ENCODE results near the gene FIBP.

The FIBP gene

DNA sequence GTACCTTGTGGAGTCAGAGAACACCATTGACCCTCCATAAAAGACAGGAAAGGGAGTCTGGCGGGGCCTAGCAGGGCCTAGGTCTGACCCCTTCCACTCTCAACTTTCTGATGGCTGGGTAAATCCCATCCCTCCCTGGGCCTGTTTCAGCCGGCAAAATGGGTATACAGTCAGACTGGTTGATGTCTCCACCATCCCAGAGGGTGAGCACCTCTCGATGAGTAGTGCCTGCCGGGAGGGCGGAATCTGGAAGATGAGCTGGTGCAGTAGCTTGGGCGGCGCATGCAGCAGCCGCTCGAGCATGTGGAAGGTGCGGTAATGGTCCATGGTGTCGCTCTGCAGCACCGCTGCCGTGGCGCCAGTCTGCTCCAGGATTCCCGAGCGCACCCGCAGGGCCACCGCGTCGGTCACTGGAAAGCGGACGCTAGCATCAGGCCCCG lies 528 bp downstream of the FIBP start:
- no peak for DNase-seq

DNA sequence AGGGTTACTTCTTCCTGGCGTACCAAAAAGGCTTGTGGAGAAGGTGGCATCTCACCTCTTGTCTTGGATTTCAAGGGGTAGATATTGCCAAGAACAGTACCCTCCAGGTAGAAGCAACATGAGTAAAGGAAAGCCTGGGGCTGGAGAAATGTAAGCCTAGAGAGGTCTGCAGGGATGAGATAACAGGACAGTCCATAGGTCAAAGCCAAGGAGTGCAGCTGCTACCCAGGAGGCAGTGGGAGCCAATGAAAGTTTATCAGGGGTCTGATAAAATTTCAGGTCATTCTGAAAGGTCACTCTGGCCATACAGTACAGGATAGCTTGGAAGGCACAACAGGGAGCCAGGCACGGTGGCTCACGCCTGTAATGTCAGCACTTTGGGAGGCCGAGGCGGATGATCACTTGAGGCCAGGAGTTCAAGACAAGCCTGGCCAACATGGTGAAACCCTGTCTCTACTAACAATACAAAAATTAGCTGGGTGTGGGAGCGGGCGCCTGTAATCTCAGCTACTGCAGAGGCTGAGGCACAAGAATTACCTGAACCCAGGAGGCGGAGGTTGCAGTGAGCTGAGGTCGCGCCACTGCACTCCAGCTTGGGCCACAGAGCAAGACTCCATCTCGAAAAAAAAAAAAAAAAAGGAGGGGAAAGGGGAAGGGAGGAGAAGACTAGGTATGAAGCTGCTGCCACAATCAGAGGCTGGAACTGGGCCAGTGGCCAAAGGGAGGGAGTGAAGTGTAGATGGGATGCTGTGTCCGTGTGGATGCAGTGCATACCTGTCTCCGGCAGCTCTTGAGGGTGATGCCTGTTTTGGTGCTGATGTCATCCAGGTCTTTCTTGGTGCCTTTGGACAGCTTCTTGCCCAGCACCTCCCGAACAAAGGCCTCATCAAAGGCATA lies 1.2 kb downstream of the FIBP start:
- DNase-seq = no peak

DNA sequence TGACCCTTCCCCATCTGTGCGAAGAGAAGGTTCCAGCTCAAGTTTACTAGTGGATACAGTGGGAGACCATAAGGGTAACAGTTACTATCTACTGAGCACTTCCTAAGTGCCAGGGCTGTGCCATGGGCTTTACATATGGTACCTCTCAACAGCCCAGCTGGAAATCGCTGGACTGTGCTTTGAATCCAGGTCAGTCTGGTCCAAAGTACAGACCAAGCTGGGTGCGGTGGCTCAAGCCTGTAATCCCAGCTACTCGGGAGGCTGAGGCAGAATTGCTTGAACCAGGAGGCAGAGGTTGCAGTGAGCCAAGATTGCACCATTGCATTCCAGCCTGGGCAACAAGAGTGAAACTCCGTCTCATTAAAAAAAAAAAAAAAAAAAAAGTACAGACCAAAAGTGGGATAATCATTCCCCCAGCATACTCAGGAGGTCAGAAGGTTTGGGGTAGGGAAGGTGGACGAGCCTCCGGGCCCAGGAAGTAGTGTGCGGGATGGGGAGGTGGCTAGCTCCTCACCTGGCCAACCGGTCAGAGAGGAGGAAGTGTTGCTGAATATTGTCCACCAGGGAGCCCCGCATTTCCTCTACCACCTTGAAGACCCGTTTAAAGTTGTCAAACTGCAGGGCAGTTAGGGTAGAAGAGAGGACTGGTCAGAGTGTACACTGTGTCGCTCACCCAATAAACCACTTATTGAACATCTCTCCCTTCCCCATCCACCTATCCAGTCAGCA lies 2.3 kb downstream of the FIBP start:
- DNase-seq = no peak

DNA sequence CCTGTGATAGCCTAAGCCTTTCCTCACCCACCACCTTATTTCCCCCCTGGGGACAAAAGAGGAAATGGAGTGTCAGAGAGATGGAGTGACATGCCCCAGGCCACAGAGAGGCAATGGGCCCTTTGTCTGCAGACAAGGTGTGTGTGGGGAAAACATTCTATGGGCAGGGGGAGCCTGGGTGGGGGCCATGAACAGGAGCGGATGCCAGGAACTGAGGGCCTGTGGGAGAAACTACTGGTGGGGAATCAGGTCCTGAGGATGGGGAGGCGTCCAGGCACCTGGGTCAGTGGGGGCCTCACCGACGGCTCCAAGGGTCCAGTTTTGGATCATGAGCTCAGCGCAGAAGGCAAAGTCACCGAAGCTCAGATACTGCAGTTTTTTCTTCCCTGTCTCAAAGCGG lies 3.0 kb downstream of the FIBP start:
- DNase-seq = no peak

DNA sequence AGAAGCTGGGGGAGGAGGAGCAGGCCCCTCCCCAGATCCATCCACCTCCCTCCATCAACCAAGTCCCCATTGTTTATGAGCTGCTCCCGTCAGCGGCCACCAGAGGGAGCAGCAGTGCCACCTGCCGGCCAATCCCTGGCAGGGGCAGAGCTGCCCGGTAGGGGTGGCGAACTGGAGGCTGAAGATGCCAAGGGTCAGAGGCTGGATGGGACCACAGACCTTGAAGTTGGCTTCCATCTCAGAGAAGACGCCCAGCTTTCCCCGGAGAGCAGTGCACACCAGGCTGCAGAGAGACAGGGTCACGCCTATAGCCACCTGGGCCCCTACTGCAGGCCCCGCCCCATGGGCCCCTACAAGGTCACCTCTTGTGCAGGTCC lies 3.6 kb downstream of the FIBP start:
- DNase-seq = peak; percentile 80

DNA sequence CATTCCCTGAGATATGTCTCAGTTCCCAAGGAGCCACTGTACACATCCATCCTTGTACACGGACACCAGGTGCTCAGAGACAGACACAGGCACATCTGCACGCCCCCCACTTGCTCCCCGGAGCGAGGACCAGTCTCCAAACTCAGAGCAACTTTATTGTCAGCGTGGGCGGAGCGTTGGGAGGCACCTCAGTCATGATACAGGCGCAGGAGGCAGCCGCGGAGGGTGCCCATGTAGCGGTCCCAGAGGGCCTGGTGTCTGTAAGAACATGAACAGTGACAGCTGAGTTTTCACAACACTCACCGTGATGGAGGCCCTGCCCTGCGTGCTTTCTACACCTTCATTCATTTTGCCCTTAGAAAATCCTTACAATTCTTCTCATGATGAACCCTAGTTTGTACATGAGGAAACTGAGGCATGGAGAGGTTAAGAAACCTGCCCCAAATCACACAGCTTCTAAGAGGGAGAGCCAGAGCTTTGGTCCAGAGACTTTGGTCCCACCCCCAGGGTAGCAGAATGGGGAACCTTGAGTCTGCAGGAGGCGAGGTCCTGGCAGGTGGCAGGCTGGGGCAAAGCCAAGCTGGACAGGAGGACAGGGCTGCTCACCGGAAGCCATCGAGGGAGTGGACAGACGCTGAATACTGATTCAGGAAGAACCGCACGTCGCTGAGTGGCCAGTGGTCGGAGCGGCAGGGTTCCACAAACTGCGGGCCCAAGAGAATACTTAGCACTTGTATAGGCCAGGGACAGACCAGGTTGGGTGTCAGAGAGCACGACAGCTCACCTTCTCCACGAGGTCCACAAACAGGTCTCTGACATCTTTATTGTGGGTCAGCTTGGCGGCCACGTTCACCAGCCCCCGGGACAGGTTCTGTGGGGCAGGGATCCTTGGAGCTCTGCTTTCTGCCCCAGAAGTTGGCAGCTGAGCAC lies 4.2 kb downstream of the FIBP start:
- no peak for DNase-seq

DNA sequence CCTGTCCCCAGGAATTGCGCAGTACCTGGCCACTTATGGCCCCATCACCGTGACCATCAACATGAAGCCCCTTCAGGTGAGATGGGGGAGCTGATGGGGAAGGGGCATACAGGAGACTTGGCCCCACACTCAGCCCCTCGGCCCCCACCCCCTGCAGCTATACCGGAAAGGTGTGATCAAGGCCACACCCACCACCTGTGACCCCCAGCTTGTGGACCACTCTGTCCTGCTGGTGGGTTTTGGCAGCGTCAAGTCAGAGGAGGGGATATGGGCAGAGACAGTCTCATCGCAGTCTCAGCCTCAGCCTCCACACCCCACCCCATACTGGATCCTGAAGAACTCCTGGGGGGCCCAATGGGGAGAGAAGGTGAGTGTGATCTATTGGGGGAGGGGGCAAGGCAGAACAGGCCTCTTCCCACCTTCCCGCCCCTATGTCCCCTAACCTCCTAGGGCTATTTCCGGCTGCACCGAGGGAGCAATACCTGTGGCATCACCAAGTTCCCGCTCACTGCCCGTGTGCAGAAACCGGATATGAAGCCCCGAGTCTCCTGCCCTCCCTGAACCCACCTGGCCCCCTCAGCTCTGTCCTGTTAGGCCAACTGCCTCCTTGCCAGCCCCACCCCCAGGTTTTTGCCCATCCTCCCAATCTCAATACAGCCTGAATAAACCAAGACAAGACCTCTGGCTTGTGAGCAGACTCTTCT lies 5.1 kb downstream of the FIBP start:
- no peak for DNase-seq

DNA sequence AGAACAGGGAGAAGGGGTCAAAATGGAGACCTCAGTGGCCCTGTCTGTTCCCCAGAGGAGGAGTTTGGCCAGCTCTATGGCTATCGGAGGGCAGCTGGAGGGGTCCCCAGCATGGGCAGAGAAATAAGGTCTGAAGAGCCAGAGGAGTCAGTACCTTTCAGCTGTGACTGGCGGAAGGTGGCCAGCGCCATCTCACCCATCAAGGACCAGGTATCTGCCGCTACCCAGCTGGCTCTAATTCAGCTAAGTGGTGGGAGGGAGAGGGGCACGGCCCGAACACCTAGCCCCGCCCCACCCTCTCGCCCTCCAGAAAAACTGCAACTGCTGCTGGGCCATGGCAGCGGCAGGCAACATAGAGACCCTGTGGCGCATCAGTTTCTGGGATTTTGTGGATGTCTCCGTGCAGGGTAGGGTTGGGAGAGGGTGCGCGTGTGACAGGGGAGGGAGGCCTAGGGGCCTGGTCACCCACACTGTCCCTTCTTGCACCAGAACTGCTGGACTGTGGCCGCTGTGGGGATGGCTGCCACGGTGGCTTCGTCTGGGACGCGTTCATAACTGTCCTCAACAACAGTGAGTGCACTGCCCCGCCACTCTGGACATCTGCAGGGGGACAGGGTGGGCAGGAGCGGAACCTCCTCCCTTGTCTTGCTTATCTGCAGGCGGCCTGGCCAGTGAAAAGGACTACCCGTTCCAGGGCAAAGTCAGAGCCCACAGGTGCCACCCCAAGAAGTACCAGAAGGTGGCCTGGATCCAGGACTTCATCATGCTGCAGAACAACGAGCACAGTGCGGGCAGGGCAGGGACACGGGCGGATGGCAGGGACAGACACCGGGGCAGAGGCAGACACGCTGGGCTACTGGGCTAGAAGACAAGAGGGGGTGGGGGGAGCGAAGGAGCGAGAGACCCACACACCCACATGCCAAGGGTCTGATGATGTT lies 5.9 kb downstream of the FIBP start:
- no peak for DNase-seq

DNA sequence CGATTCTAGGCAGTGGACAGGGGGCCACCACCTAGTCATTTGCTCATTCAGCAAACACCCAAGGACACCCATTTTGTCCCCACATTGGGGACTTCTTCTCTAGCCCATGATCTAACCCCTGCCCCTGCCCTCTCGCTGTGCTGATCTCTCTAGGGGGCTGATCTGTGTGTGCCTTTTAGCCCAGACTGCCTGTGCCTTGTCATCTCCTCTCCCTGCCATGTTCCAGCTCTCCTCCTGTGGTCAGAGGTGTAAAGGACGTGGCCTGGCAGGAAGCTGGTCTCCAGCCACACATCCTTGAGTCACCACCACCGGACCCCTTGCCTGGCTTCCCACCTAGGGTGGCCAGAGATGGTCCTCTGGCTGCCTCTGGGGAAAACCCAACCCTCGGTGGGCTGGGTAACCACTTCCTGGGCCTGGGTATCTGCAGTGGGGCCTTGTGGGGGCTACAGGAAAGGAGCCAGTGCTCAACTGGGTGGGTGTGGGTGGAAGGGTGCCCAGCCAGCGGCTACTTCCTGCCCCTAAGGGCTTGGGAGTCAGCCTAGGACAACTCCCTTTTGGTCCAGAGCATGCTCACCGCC lies 7.3 kb downstream of the FIBP start:
- DNase-seq = no peak

DNA sequence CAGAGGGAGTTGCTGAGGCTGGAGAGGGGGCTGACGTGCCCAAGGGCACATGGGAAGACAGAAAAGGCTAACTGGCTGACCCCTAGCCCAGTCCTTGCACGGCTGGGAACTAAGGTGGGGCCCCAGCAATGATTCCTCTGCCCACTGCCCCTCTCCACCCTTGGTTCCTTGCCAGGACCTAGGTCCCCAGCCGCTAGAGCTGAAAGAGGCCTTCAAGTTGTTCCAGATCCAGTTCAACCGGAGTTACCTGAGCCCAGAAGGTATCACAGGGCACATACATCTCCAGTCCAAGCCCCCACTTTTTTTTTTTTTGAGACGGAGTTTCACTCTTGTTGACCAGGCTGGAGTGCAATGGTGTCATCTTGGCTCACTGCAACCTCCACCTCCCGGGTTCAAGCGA lies 8.2 kb downstream of the FIBP start:
- DNase-seq = no peak

DNA sequence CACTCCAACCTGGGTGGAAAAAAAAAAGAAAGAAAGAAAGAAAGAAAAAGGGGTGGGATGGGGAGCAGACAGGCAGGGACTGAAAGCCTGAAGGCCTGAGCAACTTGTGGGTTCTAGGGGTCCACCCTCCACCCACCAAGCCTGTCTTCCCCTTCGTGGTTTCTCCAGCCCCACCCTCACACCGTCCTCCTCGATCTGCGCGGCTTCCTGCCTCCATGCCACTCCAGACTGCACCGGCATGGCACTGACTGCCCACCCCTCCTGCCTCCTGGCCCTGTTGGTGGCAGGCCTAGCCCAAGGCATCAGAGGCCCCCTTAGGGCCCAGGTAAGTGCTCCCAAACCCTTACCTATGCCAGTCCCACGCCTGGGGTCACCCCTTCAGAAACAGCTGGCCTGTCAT lies 8.7 kb downstream of the FIBP start, which contains the start of gene CTSW:
CTSW (plus strand) TSS at position 221 of the 400 bp plus-strand sequence; CDS start at position 239, 18 bp downstream.
- DNase-seq = no peak

DNA sequence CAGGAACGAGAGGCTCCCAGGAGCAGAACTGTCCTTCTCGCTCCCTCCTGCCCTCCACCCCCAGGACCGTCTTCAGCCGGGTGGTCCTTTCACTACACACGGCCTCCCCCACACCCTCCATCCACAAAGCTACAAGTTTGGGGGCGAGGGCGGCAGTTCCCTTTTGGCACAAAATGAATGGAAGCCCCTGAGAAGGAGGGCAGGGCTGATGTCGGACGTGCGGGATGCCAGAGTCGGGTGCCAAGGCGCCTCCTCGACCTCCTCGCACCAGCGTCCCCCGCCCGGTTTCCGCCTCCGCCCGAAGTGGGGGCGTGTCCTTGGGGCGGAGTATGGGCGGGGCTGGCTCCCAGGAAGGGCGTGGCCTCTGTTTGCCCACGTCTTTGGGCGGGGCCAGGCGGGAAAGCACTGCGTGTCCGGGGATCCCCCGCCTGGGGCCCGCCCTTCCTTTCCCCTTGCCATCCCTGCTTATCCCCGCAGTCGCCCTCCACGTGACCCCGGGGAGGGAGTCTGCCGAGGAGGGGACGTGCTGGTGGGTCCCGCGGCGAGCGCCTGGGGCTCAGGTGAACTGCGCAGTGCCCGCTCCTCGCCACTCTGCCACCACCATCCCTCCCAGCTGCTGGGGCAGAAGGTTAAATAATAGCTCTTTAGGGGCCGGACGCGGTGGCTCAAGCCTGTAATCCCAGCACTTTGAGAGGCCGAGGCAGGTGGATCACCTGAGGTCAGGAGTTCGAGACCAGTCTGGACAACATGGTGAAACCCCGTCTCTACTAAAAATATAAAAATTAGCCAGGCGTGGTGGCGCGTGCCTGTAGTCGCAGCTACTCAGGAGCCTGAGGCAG lies 14.7 kb downstream of the FIBP start:
- DNase-seq = peak; percentile 97

DNA sequence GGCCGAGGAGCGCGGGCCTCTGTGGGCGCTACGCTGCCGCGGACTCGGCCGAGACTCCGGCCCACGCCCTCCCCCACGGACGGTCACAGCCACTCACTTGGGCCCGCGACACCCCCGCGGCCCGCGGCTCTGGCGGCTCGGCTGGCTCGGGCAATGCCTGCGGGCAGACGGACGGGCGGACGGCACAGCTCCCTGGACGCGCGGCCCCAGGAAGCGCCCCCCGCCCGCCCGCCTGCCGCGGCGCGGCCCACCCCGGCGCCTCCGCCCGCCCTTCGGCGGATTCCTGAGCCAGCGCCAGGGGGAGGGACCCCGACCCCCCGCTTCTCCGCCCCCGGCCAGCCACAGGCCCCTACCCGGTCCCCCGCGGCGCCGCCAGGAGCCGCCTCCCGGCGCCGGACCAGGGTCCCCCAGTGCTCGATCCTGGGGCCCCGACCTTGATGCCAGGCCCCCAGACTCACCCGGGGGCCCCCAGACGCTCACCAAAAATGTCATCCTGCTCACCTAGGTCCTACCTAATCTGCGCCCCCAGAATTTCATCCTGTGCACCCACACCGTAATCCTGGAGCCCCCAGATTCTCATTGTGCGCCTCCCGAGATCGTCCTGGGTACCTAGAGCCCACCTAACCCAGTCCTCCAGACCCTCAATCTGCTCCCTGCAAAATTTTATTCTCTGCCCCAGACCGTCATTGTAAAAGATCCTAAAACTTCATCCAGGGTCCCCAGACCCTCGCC lies 15.5 kb downstream of the FIBP start, which contains the start of gene EFEMP2:
EFEMP2 (minus strand) TSS at position 215 of the 732 bp plus-strand sequence. CDS start 446 bp downstream, outside the sequence.
- DNase-seq = no peak

DNA sequence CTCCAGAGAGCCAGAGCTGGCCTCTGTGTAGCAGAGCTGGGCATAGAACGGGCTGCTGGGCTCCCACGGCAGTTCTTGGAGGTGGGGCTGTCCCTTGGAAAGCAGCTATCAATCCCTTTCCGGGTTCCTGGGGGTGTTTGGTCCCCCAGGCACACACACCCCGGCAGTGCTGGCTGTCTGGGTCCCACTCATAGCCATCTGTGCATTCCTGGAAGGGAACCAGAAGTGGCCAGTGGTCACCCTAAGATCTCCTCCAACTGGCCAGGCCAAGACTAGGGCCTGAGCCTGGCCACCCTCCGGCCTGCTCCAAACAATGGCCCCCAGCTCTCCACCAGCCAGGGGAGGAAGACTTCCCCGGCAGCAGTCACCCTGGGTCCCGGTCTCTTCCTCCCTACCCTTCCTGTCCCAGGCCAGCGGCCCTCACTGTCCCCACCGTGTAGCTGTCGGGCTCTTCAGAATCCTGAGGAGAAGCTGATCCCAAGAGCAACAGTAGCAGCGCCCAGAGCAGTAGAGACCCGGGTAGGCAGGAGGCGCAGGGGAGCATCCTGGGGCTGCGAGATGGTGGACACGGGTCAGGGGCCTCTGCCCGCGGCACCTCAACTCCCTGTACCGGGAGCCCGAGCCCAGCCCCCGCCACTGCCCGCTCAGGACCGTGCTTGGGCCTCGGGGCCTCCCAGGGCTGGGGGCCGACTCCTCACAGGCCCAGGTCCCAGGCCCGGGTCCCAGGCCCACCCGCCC lies 16.3 kb downstream of the FIBP start:
- no peak for DNase-seq

DNA sequence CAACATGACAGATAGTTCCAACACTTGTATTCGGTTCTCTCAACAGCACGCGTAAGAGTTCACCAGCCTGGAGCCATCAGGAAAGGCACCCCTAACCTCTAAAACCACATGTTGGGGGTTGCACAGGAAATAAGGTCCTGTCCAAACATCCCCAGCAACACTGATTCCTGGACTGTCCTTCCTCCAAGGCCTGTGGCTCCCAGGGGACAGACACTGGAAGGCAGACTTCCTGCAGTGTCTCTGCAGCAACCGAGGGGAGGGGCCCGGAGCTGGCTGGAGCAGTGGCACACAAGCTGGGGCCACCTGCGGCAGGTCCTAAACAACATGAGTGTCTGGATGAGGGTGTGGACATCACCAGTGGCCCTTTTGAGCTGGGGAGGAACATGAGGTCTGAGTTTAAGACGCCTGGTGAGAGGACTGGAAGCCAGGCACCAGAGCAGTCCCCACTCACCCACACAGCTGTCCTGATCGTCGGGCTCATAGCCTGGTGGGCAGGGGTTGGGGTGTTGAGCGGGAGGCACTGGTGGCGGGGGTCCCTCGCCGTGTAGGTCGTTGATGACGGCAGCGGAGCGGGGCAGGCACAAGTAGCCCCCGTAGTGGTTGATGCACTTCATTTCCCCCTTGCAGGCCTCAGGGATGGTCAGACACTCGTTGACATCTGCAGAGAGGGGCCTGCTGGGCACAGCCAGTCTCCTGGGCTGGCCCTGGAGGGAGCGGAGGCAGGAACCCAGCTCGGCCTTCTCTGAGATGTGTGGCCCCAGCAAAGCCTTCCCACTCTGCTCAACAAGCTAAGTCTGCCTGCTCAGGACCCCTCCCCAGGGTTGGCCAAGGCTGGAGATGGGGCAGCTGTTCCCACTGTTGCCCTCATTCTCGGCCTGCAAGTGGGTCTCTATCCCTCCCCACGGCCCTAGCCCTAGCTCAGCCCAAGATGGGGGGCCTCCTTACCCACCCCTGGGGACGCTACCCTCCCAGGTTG lies 17.3 kb downstream of the FIBP start:
- no peak for DNase-seq

DNA sequence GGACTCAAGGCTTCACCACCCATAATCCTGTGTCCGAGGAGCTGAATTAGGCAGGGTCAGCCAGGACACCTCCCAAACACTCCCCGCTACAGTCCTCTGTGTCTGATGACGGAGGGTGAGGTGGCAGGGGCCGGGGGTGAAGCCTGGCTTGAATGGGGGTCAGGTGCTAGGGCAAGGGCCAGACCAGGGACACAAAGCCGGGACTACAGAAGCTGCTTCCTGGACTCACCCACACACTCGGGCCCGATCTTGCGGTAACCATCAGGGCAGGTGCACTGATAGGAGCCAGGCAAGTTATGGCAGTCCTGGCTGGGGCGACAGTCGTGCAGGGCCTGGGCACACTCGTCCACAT lies 18.0 kb downstream of the FIBP start:
- no peak for DNase-seq
